ENCODE measurements around the gene KIF9. TPM values are rescaled to one million over a fixed set of nuclear protein-coding genes. Genes with fewer than 3 reads are reported as not detected.
"Not testable (repeated sequence)": the region's sequence is repeated elsewhere in the genome, so short reads cannot be mapped to it uniquely, and the experiment has no call there.

KIF9 gene
- 1 to 10 TPM; 6.9 to 7.6 TPM for total RNA-seq

DNA sequence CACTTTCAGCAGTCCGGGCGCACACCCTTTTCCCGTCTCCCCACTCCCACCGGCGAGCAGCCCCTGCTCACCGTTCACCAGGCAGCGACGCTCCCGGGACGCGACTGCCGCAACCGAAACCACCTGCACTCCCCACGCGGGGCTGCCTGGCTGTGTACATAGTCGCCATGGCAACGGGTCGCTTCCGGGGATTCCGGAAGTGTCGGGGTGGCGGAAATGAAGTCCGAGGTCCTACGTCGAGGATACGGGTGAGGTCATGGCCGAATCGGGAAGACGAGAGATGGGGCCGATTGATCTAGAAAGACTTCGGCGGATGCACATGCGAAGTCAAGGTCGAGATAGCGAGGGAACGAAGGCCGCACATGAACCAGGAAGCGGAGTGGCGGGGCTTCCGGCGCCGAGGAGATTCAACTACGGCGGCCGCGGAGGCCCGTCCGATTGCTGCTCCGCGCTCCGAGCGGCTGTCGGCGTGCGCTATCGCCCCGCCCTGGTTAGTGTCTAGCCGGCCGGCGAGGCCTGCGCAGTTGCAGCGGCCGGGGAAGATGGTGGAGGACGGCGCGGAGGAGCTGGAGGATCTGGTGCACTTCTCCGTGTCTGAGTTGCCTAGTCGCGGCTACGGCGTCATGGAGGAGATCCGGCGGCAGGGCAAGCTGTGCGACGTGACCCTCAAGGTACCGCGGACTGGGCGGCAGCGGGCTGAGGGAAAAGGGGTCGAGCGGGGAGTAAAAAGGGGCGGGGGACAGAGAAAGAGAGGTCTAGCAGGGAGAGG is at the start of gene KIF9, which contains the start of gene KLHL18:
KIF9 (minus strand) TSS at position 376 of the 769 bp plus-strand sequence. CDS start 5,425 bp downstream, outside the sequence.
KLHL18 (plus strand) TSS at position 521 of the 769 bp plus-strand sequence; CDS start at position 543, 22 bp downstream.
- peaks cover 31% of the 10 kb centered on the region for H3K4me1 Mint-ChIP-seq
- H3K27ac Mint-ChIP-seq = peak within 1 kb of the TSS; percentile 99
- no peaks in the 10 kb centered on the region for H3K9me3 Mint-ChIP-seq
- peak; percentile 96 for DNase-seq
- H3K4me3 Mint-ChIP-seq = peak within 1 kb of the TSS; percentile 100
- H3K27me3 Mint-ChIP-seq = no peaks in the 10 kb centered on the region
- H3K36me3 Mint-ChIP-seq = peaks cover 19% of the 10 kb centered on the region

- DNase-seq = peak; percentile 13
- H3K27ac Mint-ChIP-seq = no peak overlapping the region
- H3K9me3 Mint-ChIP-seq = no peaks in the 10 kb centered on the region
- H3K4me3 Mint-ChIP-seq = no peak overlapping the region
- no peaks in the 10 kb centered on the region for H3K27me3 Mint-ChIP-seq
- peaks cover 10% of the 10 kb centered on the region for H3K36me3 Mint-ChIP-seq
- H3K4me1 Mint-ChIP-seq = peaks cover 3% of the 10 kb centered on the region
Measured at GRCh38 chr3:47324278-47324865, 41.8 kb upstream of the KIF9 start.

- no peaks in the 10 kb centered on the region for H3K27me3 Mint-ChIP-seq
- H3K27ac Mint-ChIP-seq = peak overlapping the region; percentile 26
- no peak for DNase-seq
- peaks cover 3% of the 10 kb centered on the region for H3K4me1 Mint-ChIP-seq
- H3K9me3 Mint-ChIP-seq = no peaks in the 10 kb centered on the region
- peaks cover 10% of the 10 kb centered on the region for H3K36me3 Mint-ChIP-seq
- no peak overlapping the region for H3K4me3 Mint-ChIP-seq
Measured at GRCh38 chr3:47323431-47324277, 41.1 kb upstream of the KIF9 start.

DNA sequence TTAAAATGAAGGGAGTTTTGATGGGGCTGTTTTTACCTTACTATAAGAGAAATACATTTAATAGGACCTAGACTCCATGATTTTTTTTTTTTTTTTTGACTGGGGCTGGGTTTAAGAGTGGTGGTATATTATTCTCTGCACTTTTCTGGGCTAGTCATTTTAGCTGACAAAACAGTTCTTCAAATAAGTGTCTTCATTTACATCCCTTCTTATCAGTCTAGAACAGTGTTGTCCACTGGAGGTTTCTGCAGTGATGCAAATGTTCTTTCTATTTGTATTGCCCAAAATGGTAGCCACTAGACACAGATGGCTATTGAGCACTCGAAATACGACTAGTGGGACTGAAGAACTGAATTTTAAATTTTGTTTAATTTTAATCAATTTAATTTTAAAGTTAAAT is 37.4 kb upstream of the KIF9 start:
- Mint-ChIP-seq H3K27ac (no peak overlapping the region), H3K4me3 (no peak overlapping the region), H3K4me1 (peaks cover 4% of the 10 kb centered on the region), H3K27me3 (no peaks in the 10 kb centered on the region), H3K9me3 (no peaks in the 10 kb centered on the region), H3K36me3 (peaks cover 4% of the 10 kb centered on the region)
- DNase-seq = no peak

DNA sequence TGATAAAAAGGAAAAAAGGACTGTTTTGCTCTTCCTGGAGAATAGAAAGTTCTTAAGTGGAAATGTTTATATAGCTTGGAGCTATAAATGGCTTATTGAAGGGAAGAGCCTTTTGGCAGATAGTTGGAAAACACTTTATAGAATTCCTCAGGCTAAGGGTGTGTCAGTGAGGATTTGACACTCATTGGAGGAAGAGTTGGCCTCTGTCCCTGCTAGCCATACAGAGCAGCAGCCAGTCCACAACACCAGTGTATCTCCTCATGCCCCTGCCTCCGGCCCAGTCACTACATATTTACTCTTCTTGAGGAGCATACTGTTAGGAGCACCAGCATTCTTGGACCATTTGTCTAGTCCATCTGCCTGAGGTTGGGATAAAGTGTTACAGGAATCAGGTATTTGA is 36.3 kb upstream of the KIF9 start:
- H3K27ac Mint-ChIP-seq = no peak overlapping the region

GRCh38 chr3:47316151-47316550 is 33.6 kb upstream of the KIF9 start:
- not testable (repeated sequence) for H3K27ac Mint-ChIP-seq, H3K4me1 Mint-ChIP-seq, H3K9me3 Mint-ChIP-seq, H3K36me3 Mint-ChIP-seq, H3K27me3 Mint-ChIP-seq, DNase-seq, H3K4me3 Mint-ChIP-seq

More for the DNA sequence above, 36.3 kb upstream of the KIF9 start:
- no peak overlapping the region for H3K4me3 Mint-ChIP-seq
- peaks cover 6% of the 10 kb centered on the region for H3K4me1 Mint-ChIP-seq
- H3K36me3 Mint-ChIP-seq = peaks cover 4% of the 10 kb centered on the region
- H3K27me3 Mint-ChIP-seq = no peaks in the 10 kb centered on the region
- no peaks in the 10 kb centered on the region for H3K9me3 Mint-ChIP-seq
- no peak for DNase-seq

DNA sequence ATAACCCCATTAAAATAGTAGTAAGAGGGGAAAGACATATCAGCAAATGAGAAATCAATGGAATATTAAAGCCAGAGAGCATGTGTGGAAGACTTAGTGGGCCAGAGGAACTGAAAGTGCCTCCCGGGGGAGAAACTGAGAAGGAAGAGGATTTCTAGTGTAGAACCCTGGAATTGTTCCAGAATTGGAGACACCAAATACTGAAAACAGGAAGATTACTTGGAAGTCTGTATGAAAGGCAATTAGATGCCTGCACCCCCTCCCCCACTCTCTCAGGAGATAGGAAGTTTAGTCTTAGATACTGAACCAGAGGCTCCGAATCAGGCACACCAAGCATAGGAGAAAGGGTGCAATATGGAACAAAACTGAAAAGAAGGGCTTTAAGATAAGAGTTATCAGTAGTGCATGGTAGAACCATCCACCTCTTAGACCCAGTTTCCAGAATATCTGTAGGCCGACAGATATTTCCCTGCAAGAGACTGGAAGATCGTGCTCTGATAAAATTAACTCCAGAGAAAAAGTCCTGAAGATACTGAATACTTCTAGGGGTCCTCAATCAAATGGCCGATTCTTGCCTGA is 32.6 kb upstream of the KIF9 start:
- H3K4me3 Mint-ChIP-seq = no peak overlapping the region
- peaks cover 3% of the 10 kb centered on the region for H3K4me1 Mint-ChIP-seq
- no peak overlapping the region for H3K27ac Mint-ChIP-seq
- no peaks in the 10 kb centered on the region for H3K27me3 Mint-ChIP-seq
- H3K36me3 Mint-ChIP-seq = peaks cover 5% of the 10 kb centered on the region
- no peaks in the 10 kb centered on the region for H3K9me3 Mint-ChIP-seq
- DNase-seq = no peak

DNA sequence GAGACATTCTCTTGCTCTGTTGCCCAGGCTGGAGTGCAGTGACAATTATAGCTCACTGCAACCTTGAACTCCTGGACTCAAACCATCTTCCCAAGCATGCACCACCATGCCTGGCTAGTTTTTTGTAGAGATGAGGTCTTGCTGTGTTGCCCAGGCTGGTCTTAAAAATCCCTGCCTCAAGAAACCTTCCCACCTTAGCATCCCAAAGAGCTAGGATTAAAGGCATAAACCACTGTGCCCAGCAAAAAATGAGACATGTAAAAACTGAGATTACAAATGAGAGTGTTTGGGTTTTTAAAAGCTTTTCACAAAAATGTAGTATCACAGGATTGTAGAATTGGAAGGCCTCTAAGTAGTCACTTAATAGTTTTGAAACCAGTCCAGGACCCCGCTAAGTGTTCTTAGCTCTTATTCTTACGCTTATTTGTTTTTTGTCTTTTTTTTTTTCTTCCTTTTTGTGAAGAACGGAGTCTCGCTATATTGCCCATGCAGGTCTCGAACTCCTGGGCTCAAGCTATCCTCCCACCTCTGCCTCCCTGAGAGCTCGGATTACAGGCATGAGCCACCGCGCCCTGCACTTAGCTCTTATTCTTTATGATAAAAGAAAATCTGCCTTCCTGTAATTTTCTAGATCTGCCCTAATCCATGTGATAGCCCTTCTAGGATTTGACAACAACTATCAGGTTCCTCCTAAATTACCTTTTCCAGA is 31.6 kb upstream of the KIF9 start:
- DNase-seq = no peak
- Mint-ChIP-seq H3K36me3 (peaks cover 6% of the 10 kb centered on the region), H3K4me1 (peaks cover 3% of the 10 kb centered on the region), H3K4me3 (no peak overlapping the region), H3K27ac (no peak overlapping the region), H3K27me3 (no peaks in the 10 kb centered on the region), H3K9me3 (no peaks in the 10 kb centered on the region)

- Mint-ChIP-seq H3K9me3 (no peaks in the 10 kb centered on the region), H3K27ac (no peak overlapping the region), H3K36me3 (peaks cover 10% of the 10 kb centered on the region), H3K4me3 (no peak overlapping the region), H3K27me3 (no peaks in the 10 kb centered on the region), H3K4me1 (peaks cover 3% of the 10 kb centered on the region)
- no peak for DNase-seq
Measured at GRCh38 chr3:47313341-47314055, 30.9 kb upstream of the KIF9 start.

- Mint-ChIP-seq H3K27me3 (no peaks in the 10 kb centered on the region), H3K9me3 (no peaks in the 10 kb centered on the region), H3K4me3 (no peak overlapping the region), H3K4me1 (peaks cover 11% of the 10 kb centered on the region), H3K27ac (no peak overlapping the region), H3K36me3 (peaks cover 21% of the 10 kb centered on the region)
- no peak for DNase-seq
Measured at GRCh38 chr3:47310391-47310790, 27.8 kb upstream of the KIF9 start.

GRCh38 chr3:47309231-47309630 is 26.6 kb upstream of the KIF9 start:
- not testable (repeated sequence) for H3K4me3 Mint-ChIP-seq, H3K4me1 Mint-ChIP-seq, H3K9me3 Mint-ChIP-seq, H3K27me3 Mint-ChIP-seq, H3K27ac Mint-ChIP-seq, DNase-seq
- peaks cover 29% of the 10 kb centered on the region for H3K36me3 Mint-ChIP-seq

DNA sequence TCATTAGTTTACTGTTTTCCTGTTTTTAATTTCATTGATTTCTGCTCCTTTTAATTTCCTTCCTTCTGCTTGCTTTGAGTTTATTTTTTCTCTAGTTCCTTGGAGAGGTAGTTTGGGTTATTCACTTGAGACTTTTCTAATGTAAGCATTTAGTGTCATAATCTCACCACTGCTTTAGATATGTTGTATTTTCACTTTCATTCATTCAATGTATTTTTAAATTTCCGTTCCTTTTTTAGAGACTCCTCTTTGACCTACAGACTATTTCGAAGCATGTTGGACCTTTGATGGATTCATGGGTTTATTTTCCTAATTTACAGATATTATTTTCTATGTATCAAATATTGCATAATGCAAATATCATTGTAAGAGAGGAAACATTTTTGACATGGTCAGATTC is 23.4 kb upstream of the KIF9 start:
- Mint-ChIP-seq H3K36me3 (peaks cover 51% of the 10 kb centered on the region), H3K9me3 (no peaks in the 10 kb centered on the region), H3K4me1 (peaks cover 15% of the 10 kb centered on the region), H3K4me3 (no peak overlapping the region), H3K27ac (no peak overlapping the region), H3K27me3 (no peaks in the 10 kb centered on the region)
- DNase-seq = no peak

- H3K4me1 Mint-ChIP-seq = peaks cover 30% of the 10 kb centered on the region
- no peak for DNase-seq
- H3K27me3 Mint-ChIP-seq = no peaks in the 10 kb centered on the region
- H3K36me3 Mint-ChIP-seq = peaks cover 47% of the 10 kb centered on the region
- no peak overlapping the region for H3K27ac Mint-ChIP-seq
- H3K9me3 Mint-ChIP-seq = no peaks in the 10 kb centered on the region
- H3K4me3 Mint-ChIP-seq = no peak overlapping the region
Measured at GRCh38 chr3:47301456-47301855, 18.9 kb upstream of the KIF9 start.

Measured in activated naive CD8-positive, alpha-beta T cell treated with anti-CD3 and anti-CD28 coated beads for 36 hours (primary cell).